GM20431 (cell line): ENCODE measurements around the gene NBEAL1.
"Not testable (repeated sequence)": the region's sequence is repeated elsewhere in the genome, so short reads cannot be mapped to it uniquely, and the experiment has no call there.

ENCODE experiments used
- in situ Hi-C: fragments of 300-500 bp; cut with MseI, MboI; formaldehyde crosslinking; loops from one replicate; pipeline ENCODE4 v1.15.0; 2020; ENCODE audit warnings: low sequenced_read_pairs; ENCODE audit not compliant: unreplicated experiment

The NBEAL1 gene

GRCh38 chr2:203014456-203015199, at the start of gene NBEAL1:
TSS of gene NBEAL1 (plus strand) at chr2:203014875. CDS start at chr2:203016385, 1,510 bp downstream.
- in situ Hi-C loops, result no loop called here

GRCh38 chr2:202965810-202966460, 48.7 kb upstream of the NBEAL1 start:
- in situ Hi-C loops, result no loop called here

GRCh38 chr2:202969404-202969803, 45.3 kb upstream of the NBEAL1 start:
- in situ Hi-C loops, result not testable (repeated sequence)

- in situ Hi-C loops, result no loop called here
These were observed 37.9 kb upstream of the NBEAL1 start for GRCh38 chr2:202976809-202977208.

- in situ Hi-C loops, result no loop called here
These were observed 31.7 kb upstream of the NBEAL1 start for GRCh38 chr2:202982779-202983491.

- in situ Hi-C loops, result no loop called here
These were observed 24.9 kb upstream of the NBEAL1 start for GRCh38 chr2:202989749-202990148.

- in situ Hi-C loops, result no loop called here
These were observed 24.2 kb upstream of the NBEAL1 start for GRCh38 chr2:202990501-202990900.

GRCh38 chr2:202997113-202997512, 17.6 kb upstream of the NBEAL1 start:
- in situ Hi-C loops, result not testable (repeated sequence)

GRCh38 chr2:203002054-203002821, 12.4 kb upstream of the NBEAL1 start:
- in situ Hi-C loops, result no loop called here

GRCh38 chr2:203003716-203004115, 11.0 kb upstream of the NBEAL1 start:
- in situ Hi-C loops, result no loop called here

- in situ Hi-C loops, result no loop called here
These were observed 2.0 kb downstream of the NBEAL1 start for GRCh38 chr2:203016716-203017115.

GRCh38 chr2:203018181-203018580, 3.5 kb downstream of the NBEAL1 start:
- in situ Hi-C loops, result no loop called here

- in situ Hi-C loops, result no loop called here
These were observed 4.5 kb downstream of the NBEAL1 start for GRCh38 chr2:203019142-203019541.

- in situ Hi-C loops, result no loop called here
These were observed 7.3 kb downstream of the NBEAL1 start for GRCh38 chr2:203021991-203022390.

- in situ Hi-C loops, result no loop called here
These were observed 8.1 kb downstream of the NBEAL1 start for GRCh38 chr2:203022751-203023150.

- in situ Hi-C loops, result no loop called here
These were observed 10.9 kb downstream of the NBEAL1 start for GRCh38 chr2:203025592-203025991.

GRCh38 chr2:203030545-203030944, 15.9 kb downstream of the NBEAL1 start:
- in situ Hi-C loops, result no loop called here

GRCh38 chr2:203030991-203031390, 16.3 kb downstream of the NBEAL1 start:
- in situ Hi-C loops, result no loop called here

GRCh38 chr2:203033395-203033794, 18.7 kb downstream of the NBEAL1 start:
- in situ Hi-C loops, result no loop called here

GRCh38 chr2:203035879-203036470, 21.3 kb downstream of the NBEAL1 start:
- in situ Hi-C loops, result no loop called here
